GM20431 (cell line): ENCODE results near the gene NKX1-1.
"Not testable (repeated sequence)": the region's sequence is repeated elsewhere in the genome, so short reads cannot be mapped to it uniquely, and the experiment has no call there.

Source experiments
- in situ Hi-C: fragments of 300-500 bp; cut with MseI, MboI; formaldehyde crosslinking; loops from one replicate; pipeline ENCODE4 v1.15.0; 2020; ENCODE audit warnings: low sequenced_read_pairs; ENCODE audit not compliant: unreplicated experiment

The NKX1-1 gene

DNA sequence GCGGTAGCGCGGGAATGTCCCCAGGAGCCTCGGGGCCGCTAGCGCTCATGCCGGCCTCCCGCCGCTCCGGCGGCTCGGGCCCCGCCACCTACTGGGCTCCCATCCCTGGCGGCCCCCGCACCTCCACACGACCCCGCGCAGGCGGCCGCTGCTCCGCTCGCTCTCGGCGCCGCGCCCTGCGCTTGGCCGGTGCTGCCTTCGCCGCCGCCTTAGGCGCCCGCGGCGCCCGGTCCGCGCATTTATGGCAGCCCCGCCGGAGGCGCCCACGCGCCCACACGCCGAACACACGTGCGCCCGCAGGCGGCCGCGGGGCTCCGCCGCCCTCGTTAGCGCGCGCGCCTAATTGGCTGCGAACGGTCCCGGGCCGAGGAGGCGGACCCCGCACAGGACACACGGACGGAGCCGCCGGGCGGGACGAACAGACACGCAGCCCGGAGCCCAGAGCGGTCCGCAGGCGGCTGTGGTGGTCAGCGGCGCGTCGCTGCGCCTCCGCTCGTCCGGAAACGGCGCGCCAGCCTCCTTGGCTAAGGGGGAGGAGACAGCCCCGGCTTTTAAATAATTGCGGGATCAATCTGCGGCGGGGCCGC lies at the start of gene NKX1-1:
TSS of gene NKX1-1 (minus strand) at position 49 of the 587 bp plus-strand sequence. CDS start at position 49, 0 bp downstream.
- in situ Hi-C loops: no loop called here

DNA sequence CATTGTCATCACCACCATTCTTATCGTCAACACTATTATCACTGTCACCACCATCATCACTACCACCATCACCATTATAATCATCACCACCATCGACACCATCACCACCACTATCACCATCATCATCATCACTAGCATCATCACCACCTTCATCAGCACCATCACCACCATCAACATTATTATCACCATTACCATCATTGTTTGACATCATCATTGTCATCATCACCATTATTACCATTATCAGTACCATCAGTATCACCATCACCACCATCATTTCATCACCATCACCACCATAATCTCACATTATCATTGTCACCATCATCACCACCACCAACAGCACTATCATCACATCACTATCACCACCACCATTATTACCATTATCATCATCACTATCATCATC lies 47.5 kb upstream of the NKX1-1 start:
- in situ Hi-C loops: no loop called here

DNA sequence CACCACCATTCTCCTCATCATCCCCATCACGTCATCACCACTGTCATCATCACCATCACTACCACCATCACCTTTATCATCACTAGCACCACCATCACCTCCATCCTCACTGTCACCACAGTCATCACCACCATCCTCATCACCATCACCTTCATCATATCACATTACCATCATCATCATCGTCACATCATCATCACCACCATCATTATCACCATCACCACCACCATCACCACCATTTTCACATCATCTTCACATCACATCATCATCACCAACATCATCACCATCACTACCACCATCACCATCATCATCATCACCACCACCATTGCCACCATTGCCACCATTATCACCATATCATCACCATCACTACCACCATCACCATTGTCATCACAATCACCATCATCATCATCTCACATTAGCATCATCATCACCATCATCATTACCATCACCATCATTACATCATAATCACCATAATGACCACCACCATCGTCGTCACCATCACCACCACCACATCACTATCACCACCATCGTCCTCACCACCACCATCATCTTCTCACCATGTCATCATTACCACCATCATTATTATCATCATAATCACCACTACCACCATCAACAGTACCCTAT lies 46.3 kb upstream of the NKX1-1 start:
- in situ Hi-C loops: no loop called here

GRCh38 chr4:1451752-1452122 lies 45.5 kb upstream of the NKX1-1 start:
- in situ Hi-C loops: no loop called here

GRCh38 chr4:1451106-1451751 lies 45.0 kb upstream of the NKX1-1 start:
- in situ Hi-C loops: no loop called here

DNA sequence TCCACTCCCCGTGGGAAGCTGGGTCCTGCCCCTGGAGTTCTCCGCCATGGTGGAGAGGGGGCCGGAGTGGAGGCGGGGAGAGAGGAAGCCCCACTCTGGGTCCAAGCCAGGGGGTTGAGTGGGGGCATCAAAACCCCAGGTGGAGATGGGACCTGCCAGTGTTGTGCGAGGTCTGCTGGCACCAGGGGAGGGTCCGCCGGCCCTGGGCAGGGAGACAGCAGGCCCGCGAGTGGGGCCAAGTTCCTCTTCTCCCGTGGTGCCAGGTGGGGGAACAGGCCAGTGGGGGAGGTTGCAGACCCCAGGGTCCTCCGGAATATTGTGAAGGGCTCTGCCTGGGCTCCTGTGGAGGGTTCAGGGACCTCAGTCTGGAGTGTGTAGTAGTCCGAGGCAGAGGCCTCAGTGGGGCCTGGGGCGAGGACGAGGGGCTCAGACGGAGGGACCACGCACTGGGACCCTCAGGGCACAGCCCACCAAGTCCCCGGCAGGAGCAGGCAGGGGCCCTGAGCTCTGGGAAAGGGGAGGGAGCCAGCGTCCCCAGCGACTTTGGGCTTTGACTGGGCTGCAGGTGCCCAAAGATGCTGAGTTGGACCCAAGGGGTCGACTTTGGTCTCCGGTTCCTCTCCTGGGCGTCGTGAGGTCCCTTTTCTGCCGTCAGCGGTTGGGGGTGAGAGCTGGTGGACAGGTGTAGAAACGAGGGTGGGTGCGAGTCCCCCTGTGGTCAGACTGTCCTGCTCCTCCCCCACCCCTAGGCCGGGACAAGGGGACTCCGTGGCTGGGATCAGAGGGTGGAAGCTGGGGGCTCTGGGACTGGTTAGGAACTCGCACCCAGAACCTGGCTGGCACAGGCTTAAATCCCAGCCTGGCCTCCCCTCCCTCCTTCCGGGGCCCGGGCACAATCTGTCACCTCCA lies 43.8 kb upstream of the NKX1-1 start:
- in situ Hi-C loops: no loop called here

DNA sequence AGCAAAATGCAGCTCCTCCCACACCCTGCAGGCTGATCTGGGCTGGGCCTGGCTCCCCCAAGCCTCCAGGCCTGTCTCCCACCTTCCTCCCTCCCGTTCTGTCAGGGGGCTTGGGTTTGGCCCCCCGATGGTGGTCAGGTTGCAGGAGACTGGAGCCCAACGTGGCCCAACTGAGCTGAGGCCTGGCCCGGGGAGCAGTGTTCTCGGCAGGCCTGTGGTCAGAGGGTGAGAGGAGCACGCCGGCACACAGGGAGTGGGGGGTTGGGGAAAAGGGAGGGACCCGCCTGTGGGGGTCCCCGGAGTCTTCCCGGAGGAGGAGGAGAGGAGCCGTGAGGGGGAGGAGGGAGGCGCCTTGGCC lies 43.2 kb upstream of the NKX1-1 start:
- in situ Hi-C loops: no loop called here

- in situ Hi-C loops: no loop called here
These were observed 42.6 kb upstream of the NKX1-1 start for GRCh38 chr4:1448589-1449420.

DNA sequence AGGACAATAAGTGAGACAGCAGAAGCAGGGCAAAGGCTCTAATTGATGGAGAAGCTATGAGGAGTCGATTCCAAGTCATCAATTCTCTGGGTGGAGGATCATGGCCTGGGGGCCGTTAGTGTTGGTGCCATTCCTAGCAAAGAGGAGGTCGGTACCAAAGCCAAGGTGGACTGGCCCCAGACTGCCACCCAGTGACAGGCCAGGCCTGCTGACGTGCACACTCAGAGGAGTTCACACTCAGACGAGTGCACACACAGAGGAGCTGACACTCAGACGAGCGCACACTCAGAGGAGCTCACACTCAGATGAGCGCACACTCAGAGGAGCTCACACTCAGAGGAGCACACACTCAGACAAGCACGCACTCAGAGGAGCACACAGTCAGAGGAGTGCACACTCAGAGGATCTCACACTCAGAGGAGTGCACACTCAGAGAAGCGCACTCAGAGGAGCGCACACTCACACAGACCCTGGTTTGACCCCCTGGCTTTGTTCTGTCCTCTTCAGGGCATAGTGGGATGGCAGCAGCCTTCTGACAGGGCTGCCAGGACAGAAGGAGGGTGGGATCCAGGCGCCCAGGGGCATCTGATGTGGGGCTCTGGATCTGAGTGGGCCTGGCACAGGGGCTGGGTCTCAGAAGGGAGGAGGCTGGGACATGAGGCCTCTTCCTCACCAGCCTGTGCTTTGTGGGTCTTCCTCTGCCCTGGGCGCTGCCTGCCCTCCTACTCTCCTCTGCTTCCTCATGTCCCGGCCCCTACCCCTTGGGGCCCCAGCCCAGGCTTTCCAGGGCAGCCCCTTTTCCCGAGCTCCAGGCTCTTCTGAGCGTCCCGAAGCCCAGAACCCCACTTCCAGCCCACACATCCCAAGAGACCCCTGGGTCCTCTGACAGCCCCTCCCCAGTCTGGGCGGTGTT lies 41.7 kb upstream of the NKX1-1 start:
- in situ Hi-C loops: no loop called here

DNA sequence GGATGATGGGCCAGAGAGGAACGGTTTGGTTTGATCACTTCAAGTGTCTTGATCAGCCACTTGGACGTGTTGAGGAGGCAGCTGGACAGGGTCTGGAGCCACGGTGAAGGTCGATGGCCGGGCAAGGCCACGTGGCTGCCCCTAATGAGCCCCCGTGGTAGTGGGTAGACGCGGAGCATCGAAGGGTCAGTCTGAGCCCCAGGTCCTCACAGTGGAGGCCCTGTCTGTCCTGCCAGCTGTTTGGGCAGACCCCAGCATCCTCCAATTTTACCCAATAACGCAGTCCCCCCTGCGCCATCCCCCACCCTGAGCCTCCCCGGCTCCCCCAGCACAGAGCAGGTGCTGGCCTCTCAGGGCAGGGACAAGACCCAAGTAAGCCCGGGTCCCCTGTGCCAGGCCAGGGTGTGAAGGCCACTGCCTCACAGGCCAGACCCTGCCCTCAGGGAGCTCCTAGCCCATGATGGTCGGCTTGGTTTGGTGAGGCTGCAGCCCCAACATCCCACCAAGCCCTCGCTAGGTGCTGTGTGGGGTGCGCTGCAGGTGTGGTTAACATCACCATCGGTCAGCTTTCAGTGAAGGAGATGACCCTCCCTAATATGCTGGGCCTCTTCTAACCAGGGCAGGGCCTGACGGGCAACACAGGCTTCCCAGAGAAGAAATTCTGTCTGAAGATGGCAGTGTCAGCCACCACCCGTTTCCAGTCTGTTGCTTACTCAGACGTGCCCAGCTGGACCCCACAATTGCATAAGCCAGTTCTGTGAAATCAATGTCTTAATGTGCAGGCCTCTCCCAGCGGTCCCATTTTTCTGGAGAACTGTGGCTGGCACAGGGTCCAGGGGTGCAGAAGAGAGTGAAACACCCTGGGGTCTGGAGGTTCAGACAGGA lies 40.5 kb upstream of the NKX1-1 start:
- in situ Hi-C loops: no loop called here

DNA sequence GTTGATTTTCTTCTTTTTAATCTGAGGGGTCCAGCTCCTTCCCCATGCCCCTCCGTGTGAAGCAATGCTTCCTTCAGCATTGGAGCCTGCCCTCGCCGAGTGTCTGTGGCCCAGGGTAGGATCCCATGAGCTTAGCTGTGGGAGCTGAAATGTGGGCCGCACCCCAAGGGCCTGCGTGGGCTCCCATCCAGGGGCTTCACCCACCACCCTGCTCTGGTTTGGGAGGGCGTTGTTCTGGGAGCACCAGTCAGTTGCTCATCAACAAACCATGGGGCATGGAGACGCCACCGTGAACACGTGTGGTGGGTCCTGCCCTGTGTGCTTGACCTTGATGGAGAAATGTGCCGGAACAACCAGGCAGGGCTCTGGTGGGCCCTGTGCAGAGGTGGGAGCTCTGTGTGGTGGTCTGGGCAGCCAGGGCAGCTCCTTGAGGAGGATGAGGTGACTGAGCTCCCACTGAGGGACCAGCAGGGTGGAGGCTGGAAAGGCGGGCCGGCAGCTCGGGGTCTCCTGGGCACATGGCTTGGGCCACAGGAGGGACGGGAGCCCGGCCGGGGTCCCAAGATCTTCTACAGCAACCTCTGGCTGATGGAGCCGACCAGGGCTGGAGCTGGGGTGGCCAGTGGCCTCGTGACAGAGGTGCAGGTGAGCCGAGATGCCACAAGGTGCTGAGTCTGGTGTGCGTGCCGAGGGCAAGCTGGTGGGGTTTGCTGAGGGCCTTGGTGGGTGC lies 39.6 kb upstream of the NKX1-1 start:
- in situ Hi-C loops: no loop called here

DNA sequence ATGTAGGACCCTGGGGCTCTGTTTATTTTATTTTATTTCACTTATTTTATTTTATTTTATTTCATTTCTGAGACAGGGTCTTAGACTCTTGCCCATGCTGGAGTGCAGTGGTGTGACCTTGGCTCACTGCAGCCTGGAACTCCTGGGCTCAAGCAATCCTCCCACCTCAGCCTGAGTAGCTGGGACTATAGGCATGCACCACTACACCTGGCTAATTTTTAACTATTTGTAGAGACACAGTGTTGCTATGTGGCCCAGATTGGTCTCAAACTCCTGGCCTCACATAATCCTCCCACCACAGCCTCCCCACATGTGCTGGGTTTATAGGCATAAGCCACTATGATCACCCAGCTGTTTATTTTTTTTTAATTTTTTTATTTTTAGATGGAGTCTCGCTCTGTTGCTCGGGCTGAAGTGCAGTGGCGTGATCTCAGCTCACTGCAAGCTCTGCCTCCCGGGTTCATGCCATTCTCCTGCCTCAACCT lies 37.5 kb upstream of the NKX1-1 start:
- in situ Hi-C loops: not testable (repeated sequence)

DNA sequence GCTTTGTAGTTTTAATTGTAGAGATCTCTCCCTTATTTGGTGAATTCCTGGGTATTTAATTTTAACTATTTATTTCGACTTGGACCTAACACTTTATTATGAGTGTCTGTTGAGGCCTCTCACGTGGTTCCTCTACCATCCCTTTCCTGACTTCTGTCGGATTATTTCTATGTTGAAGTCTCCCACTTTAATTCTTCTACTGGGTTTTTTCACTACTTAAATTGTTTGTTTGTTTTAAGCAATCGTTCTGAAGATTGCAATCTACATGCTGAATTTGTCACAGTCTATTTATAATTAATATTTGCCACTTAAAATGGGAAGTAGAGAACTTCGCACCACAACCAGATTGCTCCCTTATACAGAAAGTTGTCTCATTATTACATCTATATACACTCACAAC lies 20.8 kb upstream of the NKX1-1 start:
- in situ Hi-C loops: no loop called here

DNA sequence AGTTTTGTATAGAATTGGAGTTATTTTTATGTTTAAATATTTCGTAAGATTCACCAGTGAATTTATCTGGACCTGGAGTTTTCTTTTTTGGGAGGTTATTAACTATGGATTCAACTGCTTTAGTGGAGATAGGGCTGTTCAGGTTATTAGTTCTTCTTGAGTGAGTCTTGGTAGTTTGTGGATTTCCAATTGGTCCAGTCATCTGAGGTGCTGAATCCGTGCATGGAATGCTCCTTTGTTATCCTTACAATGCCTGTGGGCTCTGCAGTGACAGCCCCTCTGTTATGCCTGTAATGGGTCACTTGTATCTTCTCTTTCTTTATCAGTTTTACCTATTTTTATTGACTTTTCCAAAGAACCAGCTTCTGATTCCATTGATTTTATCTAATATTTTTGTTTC lies 15.4 kb upstream of the NKX1-1 start:
- in situ Hi-C loops: no loop called here

DNA sequence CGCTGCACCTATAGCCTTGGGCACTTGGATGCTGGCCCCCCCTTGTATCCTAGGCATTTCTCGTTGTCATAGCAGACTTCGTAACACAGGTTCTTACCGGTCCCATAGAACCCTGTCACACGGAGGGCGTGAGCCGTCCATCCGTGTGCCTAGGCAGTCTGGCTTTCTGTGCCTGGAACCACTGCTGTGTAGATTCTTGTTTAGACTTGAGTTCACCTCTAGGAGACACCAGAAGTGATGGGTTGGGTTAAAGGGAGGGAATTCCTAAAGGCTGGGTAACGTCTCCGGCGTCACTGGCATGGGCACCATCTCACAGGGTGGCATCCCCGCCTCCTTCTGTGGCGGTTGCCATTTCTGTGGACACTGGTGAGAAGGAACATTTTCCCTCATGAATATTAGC lies 13.5 kb upstream of the NKX1-1 start:
- in situ Hi-C loops: no loop called here

- in situ Hi-C loops: no loop called here
These were observed 12.4 kb upstream of the NKX1-1 start for GRCh38 chr4:1418494-1419285.
